HG03039 (cell line): Measurements from ENCODE around the gene TATDN3.
"Not testable (repeated sequence)": the region's sequence is repeated elsewhere in the genome, so short reads cannot be mapped to it uniquely, and the experiment has no call there.

Source experiments
- ATAC-seq: cut with Tn5 transposase; IDR thresholded peaks from one replicate; pipeline ENCODE4 v1.9.1; 2021; ENCODE audit warnings: mild to moderate bottlenecking, moderate library complexity; ENCODE audit not compliant: unreplicated experiment

TATDN3 gene

GRCh38 chr1:212791676-212792395, at the start of gene TATDN3, which contains the start of gene NSL1:
Gene TATDN3, plus strand, starts transcription at chr1:212791894. Its CDS starts 28 bp downstream, at chr1:212791922.
Gene NSL1, minus strand, starts transcription at chr1:212791777. Its CDS starts 14 bp downstream, at chr1:212791763.
- peak; percentile 68 for ATAC-seq

- no peak for ATAC-seq
Measured at GRCh38 chr1:212743901-212744475, 47.7 kb upstream of the TATDN3 start.

GRCh38 chr1:212745303-212745702, 46.4 kb upstream of the TATDN3 start:
- ATAC-seq: no peak

GRCh38 chr1:212746546-212746945, 45.1 kb upstream of the TATDN3 start:
- ATAC-seq: no peak

GRCh38 chr1:212749821-212750535, 41.7 kb upstream of the TATDN3 start:
- ATAC-seq: no peak

GRCh38 chr1:212752252-212752933, 39.3 kb upstream of the TATDN3 start:
- ATAC-seq: no peak

GRCh38 chr1:212752934-212753497, 38.7 kb upstream of the TATDN3 start:
- ATAC-seq: no peak

GRCh38 chr1:212753749-212754148, 37.9 kb upstream of the TATDN3 start:
- ATAC-seq: no peak

- no peak for ATAC-seq
Measured at GRCh38 chr1:212754193-212754592, 37.5 kb upstream of the TATDN3 start.

- no peak for ATAC-seq
Measured at GRCh38 chr1:212754680-212755079, 37.0 kb upstream of the TATDN3 start.

GRCh38 chr1:212759683-212760082, 32.0 kb upstream of the TATDN3 start:
- ATAC-seq: no peak

GRCh38 chr1:212760126-212760823, 31.4 kb upstream of the TATDN3 start:
- ATAC-seq: no peak

- no peak for ATAC-seq
Measured at GRCh38 chr1:212762234-212762633, 29.5 kb upstream of the TATDN3 start.

- no peak for ATAC-seq
Measured at GRCh38 chr1:212762839-212763238, 28.9 kb upstream of the TATDN3 start.

GRCh38 chr1:212764718-212765281, 26.9 kb upstream of the TATDN3 start:
- ATAC-seq: not testable (repeated sequence)

- not testable (repeated sequence) for ATAC-seq
Measured at GRCh38 chr1:212766825-212767224, 24.9 kb upstream of the TATDN3 start.

- ATAC-seq: no peak
Measured at GRCh38 chr1:212769459-212770167, 22.1 kb upstream of the TATDN3 start.

GRCh38 chr1:212771341-212771740, 20.4 kb upstream of the TATDN3 start:
- ATAC-seq: no peak

GRCh38 chr1:212773011-212773410, 18.7 kb upstream of the TATDN3 start:
- ATAC-seq: no peak
